Purkinje cell (primary cell): ENCODE measurements around the gene VRK1. TPM values are rescaled to one million over a fixed set of nuclear protein-coding genes. Genes with fewer than 3 reads are reported as not detected.

ENCODE experiments used
- polyA plus RNA-seq: library from polyadenylated mRNA; unstranded; fragments of >200 nt; fragmentation: Nextera tagmentation; gene quantifications from 2 replicates; pipeline ENCODE4 v1.2.1, GENCODE V29; 2014

The VRK1 gene
- polyA plus RNA-seq: 25.9 and 28.9 TPM in 2 replicates

GRCh38 chr14:96796851-96797581 lies at the start of gene VRK1:
VRK1 (plus strand) TSS chr14:96797382; CDS start chr14:96833472, 36,090 bp downstream.

